ENCODE measurements around the gene C9orf72.

Gene C9orf72

DNA sequence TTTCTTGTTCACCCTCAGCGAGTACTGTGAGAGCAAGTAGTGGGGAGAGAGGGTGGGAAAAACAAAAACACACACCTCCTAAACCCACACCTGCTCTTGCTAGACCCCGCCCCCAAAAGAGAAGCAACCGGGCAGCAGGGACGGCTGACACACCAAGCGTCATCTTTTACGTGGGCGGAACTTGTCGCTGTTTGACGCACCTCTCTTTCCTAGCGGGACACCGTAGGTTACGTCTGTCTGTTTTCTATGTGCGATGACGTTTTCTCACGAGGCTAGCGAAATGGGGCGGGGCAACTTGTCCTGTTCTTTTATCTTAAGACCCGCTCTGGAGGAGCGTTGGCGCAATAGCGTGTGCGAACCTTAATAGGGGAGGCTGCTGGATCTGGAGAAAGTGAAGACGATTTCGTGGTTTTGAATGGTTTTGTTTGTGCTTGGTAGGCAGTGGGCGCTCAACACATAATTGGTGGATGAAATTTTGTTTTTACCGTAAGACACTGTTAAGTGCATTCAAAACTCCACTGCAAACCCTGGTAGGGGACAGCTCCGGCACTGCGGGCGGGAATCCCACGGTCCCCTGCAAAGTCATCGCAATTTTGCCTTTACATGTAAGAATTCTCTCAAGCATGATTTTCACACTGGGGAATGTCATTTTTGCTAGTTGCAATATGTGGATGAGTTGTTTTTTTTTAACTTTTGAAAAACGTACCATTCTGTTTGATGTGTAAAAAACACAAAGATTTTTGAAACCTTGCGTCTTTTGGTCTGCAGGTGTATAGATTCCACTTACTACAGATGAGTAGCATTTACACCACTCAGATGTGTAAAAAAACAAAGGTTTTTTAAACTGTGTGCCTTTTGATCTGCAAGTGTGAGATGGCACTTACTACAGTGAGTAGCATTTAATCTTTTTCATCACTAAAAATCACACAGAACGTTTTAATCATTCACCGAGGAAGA is 631 bp upstream of the C9orf72 start:
- DNase-seq (ENCODE audit: low spot score), result peak; percentile 88

DNA sequence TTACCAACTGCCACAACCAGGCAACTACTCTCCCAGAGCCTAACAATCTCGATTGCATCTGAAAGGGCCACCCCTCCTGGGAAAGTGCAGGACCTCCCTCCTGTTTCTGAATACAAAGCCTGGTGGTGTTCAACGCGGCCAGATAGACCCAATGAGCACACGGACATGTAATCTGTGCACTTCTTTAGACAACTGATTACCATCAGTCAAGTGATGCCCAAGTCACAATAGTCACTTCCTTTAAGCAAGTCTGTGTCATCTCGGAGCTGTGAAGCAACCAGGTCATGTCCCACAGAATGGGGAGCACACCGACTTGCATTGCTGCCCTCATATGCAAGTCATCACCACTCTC is 739 bp downstream of the C9orf72 start:
- DNase-seq (ENCODE audit: low spot score), result peak; percentile 37

DNA sequence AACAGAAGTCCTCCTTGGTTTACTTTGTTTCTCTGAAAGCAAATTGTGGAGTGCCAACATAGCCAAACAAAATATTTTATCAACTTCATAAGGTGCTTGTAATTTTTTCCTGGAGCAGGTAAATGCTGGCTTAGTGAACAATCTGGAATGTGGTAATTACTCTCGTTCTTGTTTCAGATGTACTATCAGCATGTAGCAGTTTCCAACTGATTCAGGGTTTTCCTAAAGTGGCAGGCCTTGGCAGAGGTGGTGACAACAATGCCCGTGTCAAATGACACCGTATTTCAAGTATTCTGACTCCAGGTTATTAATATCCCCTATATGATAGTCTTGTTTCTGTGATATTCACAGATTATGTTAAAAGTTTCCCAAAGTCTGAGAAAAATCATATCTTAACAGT is 1.2 kb downstream of the C9orf72 start:
- DNase-seq (ENCODE audit: low spot score), result no peak

DNA sequence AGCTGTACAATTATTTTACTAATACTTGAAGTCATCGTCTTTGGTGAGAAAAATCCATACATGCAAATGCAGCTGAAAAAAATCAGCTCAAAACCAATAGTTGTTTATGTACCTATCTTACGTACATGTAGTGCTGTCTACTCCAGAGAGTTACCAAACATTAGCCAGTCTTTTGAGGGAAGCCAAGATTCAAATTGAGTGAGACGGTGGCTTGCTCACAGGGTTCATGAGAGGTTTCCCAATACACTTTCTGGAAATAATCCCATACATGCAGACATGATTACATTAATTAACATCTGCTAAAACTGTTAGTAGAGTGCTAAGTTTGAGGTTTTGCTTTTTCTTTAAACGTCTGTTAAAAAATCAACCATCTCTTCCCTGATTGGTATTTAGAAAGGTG is 2.3 kb downstream of the C9orf72 start:
- no peak for DNase-seq (ENCODE audit: low spot score)

DNA sequence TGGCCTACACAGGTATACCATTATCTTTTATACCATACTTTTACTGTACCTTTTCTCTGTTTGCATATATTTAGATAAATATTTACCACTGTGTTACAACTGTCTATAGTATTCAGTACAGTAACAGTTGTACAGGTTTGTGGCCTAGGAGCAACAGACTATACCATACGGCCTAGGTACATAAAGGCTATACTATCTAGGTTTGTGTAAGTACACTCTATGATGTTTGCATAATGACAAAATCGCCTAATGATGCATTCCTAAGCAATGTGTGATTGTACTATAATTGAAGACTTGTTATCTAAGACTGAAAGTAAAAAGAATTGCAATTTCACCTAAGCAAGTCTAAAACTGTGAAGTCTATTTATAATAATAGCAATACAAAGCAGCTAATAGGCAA is 3.9 kb downstream of the C9orf72 start:
- DNase-seq (ENCODE audit: low spot score), result no peak

DNA sequence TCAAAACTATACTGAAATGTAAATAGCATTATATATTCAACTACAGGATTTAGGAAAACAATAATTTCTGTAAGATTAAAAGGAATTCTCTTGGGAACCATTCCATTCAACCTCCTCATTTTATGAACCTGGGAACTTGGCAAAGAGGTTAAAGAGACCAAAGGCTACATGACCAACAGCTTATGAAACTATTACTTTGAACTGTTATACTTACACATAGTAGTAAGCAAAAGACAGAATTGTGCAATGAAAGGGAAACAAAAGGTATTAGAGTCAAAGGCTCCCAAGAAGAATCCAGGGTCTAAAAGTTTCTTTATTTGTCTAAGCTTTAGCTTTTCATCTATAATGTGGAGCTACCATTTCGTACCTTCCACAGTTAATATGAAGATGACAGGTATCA is 7.2 kb downstream of the C9orf72 start:
- no peak for DNase-seq (ENCODE audit: low spot score)

DNA sequence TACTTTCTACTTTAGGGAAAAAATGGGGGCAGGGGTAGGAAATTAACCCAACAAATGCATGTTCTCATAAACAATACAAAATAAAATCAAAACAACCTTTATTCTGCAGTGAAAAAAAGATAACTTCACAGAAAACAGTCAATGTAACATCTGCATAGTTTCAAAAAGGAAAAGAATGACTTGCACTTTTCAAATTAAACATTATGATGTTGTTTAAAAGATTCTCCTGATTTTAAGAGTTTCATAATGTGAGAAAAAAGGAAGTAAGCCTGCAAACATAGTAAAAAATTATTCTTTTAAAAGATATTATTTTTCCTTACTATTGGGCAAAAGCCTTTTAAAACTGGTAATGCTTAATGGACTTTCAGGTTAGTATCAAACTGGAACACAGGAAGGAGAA is 7.6 kb downstream of the C9orf72 start:
- DNase-seq (ENCODE audit: low spot score), result no peak

DNA sequence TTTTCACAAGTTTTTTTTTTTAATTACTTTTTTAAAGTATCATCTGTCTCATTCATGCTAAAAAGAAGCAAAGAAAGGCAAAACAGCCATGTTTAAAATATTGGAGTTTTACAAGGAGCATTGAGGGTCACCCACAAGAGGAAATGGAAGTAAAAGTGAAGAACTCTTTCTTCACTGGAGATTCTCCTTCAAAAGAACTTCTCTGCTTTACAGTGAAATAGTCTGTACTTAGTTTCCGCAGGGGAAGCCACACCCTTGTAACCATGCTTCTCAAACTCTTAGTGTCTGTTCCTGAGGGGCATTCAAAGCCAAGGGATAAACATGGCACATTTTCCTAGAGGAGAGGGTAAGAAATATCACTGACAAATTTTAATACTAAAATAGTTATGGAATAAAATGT is 8.6 kb downstream of the C9orf72 start:
- no peak for DNase-seq (ENCODE audit: low spot score)

DNA sequence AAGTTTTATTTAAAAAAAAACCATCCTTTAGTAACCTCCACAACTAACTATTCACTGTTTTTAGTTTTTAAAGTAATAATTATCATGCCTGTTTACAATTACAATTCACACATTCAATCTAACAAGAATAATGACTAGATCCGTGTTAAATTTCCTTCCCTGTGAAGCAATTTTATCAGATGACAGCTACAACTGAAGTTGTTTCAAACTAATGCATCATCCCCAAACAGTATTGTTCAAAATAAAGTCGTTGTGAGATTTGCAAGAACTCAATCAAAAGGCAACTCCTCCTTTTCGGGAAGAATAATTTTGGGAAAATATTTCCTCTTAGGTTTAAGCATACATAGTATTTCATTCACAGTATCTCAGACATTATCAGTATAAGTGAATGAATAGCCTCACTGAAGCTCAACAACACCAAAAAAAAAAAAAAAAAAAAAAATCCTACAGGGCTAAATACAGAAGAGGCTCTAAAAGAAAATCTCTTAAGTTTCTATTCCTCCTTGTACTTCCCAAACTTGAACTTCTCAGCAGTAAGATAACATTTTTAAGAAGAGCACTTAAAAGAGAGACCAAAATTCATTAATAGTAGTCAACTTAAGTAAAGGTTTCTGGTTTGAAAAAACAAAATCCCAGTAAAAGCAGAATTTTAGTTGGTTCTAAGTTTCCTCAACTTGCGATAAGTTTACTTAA is 9.4 kb downstream of the C9orf72 start:
- no peak for DNase-seq (ENCODE audit: low spot score)

DNA sequence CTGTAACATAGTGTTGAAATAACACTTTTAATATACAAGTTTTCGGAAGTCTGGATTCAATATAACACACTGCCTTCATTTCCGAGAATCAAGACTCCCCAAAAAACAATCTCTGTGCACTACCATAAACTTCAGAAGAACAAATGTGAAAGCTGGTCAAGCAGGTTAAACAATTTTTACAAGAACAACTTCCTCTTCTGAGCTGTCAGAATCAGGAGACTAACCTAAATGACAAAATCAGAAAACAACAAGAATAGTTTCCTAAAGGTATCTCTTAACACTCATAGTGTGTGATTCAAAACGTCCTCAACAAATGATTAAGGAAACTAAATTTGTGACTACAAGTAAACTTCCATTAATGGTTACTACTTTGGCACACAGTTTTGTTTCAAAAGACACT is 11.6 kb downstream of the C9orf72 start:
- no peak for DNase-seq (ENCODE audit: low spot score)

DNA sequence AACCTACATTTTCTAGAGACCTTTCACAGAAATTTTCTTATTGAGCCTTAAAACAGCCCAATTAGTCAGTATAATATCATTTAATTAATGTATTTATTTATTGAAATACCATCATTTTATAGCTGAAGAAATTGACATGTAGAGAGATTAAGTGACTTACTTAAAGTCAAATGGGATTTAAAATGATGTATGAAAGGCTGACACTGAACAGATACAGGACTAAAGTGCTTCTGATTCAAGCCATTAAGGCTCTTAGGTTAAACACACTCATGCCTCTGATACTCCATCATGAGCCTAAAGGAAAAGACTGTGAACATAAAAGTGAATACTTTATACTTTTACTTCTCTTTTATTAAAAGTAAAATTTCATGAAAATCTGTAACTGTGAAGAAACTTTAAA is 12.8 kb downstream of the C9orf72 start:
- DNase-seq (ENCODE audit: low spot score), result no peak

DNA sequence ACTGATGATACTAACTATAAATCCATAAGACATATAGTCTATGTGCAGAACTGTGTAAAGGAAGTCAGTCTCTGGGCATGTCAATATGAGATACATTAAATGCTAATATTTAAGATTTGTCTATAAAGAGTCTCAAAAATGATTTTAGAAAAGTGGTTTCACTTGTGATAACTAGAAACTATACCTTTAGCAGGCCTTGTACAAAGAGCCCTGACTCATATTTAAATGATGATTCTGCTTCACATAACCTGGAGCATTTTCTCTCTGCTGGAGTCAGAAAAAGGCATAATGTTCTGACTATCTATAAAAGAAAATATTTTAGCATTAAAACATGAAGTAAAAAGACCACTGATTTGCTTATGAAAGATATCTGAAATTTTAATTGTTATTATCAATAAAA is 15.0 kb downstream of the C9orf72 start:
- no peak for DNase-seq (ENCODE audit: low spot score)

DNA sequence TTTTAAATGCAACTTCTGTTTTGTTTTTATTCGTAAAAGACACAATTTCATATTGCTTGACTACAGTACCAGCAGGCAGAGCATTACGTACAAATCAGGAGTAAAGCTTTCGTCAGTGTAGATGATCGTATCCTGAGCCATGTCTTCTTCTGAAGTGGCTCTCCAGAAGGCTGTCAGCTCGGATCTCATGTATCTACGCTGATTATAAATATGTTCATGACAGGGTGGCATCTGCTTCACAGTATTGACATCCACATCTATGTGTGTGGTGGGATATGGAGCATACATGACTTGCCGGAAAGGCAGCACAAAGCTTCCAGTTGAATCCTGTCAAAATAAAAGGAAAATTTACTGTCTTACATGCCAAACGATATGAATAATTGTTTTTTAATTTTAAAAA is 16.8 kb downstream of the C9orf72 start:
- DNase-seq (ENCODE audit: low spot score), result no peak

DNA sequence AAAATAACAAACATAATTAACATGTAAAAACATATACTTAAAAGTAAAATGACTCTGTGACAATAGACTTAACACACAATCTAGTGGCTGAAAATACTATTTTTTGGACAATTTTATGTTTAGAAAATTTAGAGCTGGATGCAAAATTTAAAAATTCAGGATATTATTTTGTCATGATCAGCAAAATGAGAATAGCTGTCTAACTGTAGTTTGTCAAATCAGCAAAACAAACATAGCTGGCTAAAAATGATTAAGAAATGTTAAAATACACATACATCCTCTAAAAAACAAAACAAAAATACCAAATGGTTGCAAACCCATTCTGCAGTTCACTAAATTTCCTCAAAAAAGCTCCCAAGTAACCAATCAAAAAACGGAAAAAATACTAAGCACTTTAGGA is 18.6 kb downstream of the C9orf72 start:
- no peak for DNase-seq (ENCODE audit: low spot score)

DNA sequence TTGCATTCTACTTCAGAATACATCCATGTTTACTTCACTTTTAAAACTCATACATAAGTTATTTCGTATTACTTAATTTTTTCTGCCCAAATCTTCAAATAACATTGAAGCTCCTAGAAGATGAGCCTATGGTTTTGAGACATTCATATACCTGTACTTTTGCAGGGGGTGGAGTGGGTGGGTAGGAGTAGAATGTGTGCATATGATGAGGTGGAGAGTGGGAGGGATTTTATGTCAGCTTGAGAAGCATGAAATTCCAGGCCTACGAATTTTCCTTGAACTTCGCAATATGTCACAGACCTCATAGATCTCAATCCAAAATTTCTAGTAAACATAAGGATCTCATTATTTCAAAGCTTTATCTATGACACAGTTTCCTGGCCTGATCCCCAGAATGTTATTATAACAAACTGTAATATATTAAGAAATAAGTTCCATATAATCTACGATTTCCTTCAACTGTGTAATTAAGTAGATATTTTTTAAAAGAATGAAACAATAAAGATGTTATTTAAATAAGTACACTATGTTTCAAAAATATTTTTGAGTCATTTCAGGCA is 24.0 kb downstream of the C9orf72 start:
- DNase-seq (ENCODE audit: low spot score), result no peak

DNA sequence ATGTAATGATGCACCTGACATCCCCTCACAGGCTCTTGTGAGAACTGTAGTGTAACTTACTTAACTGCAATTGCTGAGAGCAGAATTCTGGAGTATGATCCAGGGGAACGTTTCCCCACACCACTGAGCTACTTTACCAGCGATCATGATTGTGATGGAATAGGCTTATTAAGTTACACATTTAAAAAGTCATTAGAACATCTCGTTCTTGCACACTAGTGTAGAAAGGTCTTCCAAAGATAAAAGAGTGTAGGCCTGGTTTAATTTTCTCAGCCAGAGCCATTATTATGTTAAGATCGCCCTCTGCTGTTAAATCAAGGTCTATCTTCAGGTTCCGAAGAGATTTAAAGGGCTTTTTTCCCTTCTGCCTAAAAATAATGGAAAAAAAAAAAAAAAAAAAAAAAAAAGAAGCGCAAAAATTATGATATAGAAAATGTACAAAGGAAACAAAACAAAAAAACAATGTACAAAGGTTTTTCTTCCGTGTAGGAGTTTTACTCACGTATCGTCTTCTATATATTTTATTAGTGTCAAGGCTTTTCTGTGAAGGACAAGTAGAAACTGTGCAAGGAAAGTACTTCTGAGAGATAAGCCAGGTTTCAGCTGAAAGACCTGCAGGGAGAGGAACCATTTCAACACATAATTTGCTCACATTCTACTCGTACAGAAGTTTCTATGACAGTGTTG is 25.1 kb downstream of the C9orf72 start:
- no peak for DNase-seq (ENCODE audit: low spot score)

DNA sequence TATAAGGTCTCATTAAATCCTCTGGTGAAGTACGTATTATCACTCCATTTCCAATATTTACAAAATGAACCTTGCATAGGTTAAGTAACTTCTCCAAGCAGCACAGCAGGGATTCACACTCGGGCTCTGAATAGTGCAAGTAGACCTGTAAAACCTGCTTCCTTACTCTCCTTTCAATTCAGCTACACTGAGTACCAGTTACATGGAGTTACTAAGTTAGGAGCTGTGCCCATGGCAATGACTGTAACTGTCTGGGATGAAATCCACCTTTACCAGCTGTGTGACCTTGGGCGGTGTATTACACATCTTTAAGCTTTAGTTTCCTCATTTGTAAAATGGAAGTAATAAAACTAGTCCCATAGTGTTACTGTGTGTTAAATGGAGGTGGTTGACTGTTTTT is 27.8 kb downstream of the C9orf72 start:
- DNase-seq (ENCODE audit: low spot score), result no peak

DNA sequence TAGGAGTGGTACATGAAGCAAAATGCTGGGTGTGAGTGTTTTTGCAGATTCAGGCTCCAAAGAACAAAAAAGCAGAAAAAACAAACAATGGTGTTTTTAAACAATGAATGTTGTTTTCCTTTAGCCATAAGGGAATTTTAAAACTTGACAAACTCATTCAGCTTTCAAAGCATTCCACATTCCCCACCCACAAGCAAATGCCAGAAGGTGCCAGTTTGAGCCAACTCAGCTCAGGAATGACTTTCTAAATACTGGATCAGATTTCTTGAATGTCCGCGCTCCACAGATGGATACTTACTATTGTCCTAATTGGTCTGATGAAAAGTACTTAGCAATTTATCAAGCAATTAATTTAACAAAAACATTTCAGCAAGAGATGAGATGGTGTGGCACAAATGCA is 30.8 kb downstream of the C9orf72 start:
- no peak for DNase-seq (ENCODE audit: low spot score)

DNA sequence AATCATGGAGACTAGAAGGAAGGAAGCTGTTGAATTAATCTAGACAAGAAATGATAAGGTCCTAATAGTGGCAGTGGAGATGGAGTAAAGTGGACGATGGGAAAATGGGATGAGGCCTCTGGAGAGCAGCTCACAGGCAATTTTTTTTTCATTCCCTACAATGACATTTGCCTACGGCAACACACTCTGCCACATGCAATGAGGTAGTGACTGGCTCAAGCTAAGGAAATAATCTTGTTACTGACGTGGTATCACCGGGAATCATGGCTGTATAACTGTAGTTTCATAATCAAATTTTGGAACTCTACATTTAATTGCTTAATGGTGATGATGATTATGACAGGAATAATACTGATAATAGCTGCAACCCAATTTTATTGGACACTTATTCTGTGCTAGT is 31.5 kb downstream of the C9orf72 start:
- no peak for DNase-seq (ENCODE audit: low spot score)

DNA sequence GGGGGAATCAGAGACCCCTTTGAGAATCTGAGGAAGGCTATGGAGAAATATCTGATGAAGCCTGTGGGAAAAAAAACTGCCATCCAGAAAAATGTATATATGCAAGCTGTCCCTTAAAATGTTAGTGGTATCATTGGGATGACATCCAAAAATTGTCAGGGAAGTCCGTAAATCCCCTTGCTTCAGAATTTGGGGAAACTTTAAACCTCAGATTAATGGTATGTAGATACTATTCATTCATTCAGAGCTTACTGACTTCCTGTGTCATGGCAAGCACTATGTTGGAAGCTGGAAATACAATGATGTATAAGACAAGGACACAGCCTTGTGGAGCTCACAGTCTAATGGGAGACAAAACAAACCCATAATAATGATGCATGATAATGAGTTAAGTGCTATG is 32.8 kb downstream of the C9orf72 start:
- no peak for DNase-seq (ENCODE audit: low spot score)

DNA sequence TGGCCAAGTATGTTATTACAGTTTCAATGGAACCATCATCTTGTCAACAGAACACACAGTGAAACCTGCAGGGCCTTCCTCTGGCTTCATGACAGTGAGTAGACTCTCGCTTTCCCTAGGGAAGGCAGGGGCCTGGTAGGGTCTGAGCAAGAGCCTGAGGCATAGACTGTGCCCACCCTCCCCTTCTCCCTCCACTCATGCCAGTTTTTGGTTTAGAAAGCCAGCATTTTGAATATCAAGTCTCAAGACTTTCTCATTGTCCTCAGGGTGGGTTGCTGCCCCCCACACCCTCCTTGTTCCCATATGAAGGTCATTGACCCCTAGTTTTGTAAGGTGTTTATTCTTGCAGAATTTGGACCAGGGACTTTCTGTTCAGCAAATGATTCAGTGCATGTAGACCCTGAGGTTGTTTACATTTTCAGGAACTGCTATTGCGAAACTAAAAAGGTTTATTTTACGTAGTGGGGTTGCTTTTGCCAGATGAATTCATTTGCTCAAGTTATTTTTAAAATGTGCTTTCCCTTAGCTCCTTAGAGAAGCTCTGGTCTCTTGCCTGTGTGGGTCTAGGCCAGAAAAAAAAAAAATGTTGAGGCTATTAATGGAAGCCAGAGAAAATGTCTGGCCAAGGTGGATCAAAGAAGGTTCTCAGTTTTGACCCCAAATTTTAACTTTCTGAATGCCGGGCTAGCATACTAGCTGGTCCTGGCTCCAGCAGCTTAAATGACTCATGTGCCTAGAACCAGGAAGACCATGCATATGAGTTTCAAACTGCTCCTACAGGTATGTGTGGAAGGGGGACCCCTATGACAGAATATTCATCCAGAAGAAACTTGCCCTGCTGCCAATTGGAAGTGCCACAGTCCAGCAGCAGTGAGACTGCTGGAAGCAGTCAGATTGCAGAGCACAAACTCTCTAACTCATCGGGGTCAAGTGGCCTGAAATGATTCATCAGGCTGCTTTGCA is 33.5 kb downstream of the C9orf72 start:
- no peak for DNase-seq (ENCODE audit: low spot score)

DNA sequence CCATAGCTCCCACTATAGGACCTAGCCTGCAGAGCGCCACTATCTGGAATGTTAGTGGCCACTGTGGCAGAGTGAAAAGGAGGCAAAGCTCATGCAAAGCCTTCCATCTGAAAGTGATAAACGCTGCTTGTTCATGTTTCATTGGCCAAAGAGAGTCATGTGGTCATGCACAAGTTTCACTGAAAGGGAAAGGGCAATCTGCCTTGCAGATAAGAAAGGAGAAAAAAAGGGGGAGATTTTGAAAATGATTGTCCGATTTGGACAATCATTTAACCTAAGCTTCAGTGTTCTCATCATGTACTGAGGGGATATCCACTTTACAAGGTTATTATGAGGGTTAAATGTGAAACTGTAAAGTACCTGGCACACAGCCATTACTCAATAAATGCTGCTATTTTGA is 34.6 kb downstream of the C9orf72 start:
- no peak for DNase-seq (ENCODE audit: low spot score)

Measured in D341Med (cell line).